KMS-11 (cell line): ENCODE results near the gene VAV2.

Experiments
- H2AFZ ChIP-seq: fragments of 200-600 bp; sonication (generic); 2 replicates; pipeline ENCODE4 v1.6.1; 2016; ENCODE audit warnings: antibody characterized with exemption, mixed run types, low read depth
- H3K27ac ChIP-seq: fragments of 200-600 bp; sonication (generic); 2 replicates; pipeline ENCODE4 v1.6.1; 2016; ENCODE audit warnings: mild to moderate bottlenecking, mixed run types
- H3K27me3 ChIP-seq: fragments of 200-600 bp; sonication (generic); 2 replicates; pipeline ENCODE4 v1.6.1; 2017; ENCODE audit warnings: mild to moderate bottlenecking, low read depth, mixed run types, moderate library complexity; ENCODE audit not compliant: insufficient read depth
- H3K36me3 ChIP-seq: fragments of 200-600 bp; sonication (generic); 2 replicates; pipeline ENCODE4 v1.6.1; 2017; ENCODE audit warnings: mild to moderate bottlenecking, mixed run types; ENCODE audit not compliant: insufficient read depth
- H3K4me1 ChIP-seq: fragments of 200-600 bp; sonication (generic); 2 replicates; pipeline ENCODE4 v1.6.1; 2016; ENCODE audit warnings: mild to moderate bottlenecking, low read depth, mixed run types; ENCODE audit not compliant: poor library complexity, severe bottlenecking
- H3K4me2 ChIP-seq: fragments of 200-600 bp; sonication (generic); 2 replicates; pipeline ENCODE4 v1.7.0; 2016; ENCODE audit warnings: mild to moderate bottlenecking, mixed run types
- H3K4me3 ChIP-seq: fragments of 200-600 bp; sonication (generic); IDR thresholded peaks from 2 replicates; pipeline ENCODE4 v1.6.1; 2017; ENCODE audit warnings: low read depth, low read length, mixed read lengths; ENCODE audit not compliant: insufficient read depth
- H3K79me2 ChIP-seq: fragments of 200-600 bp; sonication (generic); 2 replicates; pipeline ENCODE4 v1.6.1; 2016; ENCODE audit warnings: low read depth, mixed run types; ENCODE audit not compliant: insufficient read depth
- H3K9ac ChIP-seq: fragments of 200-600 bp; sonication (generic); 2 replicates; pipeline ENCODE4 v1.6.1; 2016; ENCODE audit warnings: mild to moderate bottlenecking, mixed run types
- H4K20me1 ChIP-seq: fragments of 200-600 bp; sonication (generic); 2 replicates; pipeline ENCODE4 v1.6.1; 2016; ENCODE audit warnings: mild to moderate bottlenecking, mixed run types; ENCODE audit not compliant: insufficient read depth
- CTCF ChIP-seq: fragments of 200-600 bp; sonication (generic); conservative IDR thresholded peaks from 2 replicates; pipeline ENCODE4 v1.6.1; 2017; ENCODE audit warnings: low read depth, mild to moderate bottlenecking, antibody characterized with exemption, low read length, moderate library complexity, mixed read lengths

Gene VAV2

GRCh38 chr9:133771486-133772482, 220.3 kb downstream of the VAV2 start:
- no peaks in the 10 kb centered on the region for H3K36me3 ChIP-seq

GRCh38 chr9:133770076-133770777, 221.9 kb downstream of the VAV2 start:
- no peaks in the 10 kb centered on the region for H4K20me1 ChIP-seq

More at GRCh38 chr9:133771486-133772482, 220.3 kb downstream of the VAV2 start:
- Histone ChIP-seq H3K27me3 (no peaks in the 10 kb centered on the region), H4K20me1 (no peaks in the 10 kb centered on the region), H3K79me2 (no peaks in the 10 kb centered on the region), H3K4me3 (no peak overlapping the region), H3K4me2 (no peak overlapping the region), H3K4me1 (no peaks in the 10 kb centered on the region), H3K27ac (no peak overlapping the region), H3K9ac (no peak overlapping the region), H2AFZ (no peak overlapping the region)
- TF ChIP-seq CTCF: no peak

GRCh38 chr9:133769511-133770075, 222.5 kb downstream of the VAV2 start:
- Histone ChIP-seq H3K27me3 (no peaks in the 10 kb centered on the region), H3K4me2 (no peak overlapping the region), H3K36me3 (no peaks in the 10 kb centered on the region), H3K4me3 (no peak overlapping the region), H3K27ac (no peak overlapping the region), H2AFZ (no peak overlapping the region), H3K9ac (no peak overlapping the region), H4K20me1 (no peaks in the 10 kb centered on the region), H3K4me1 (no peaks in the 10 kb centered on the region), H3K79me2 (no peaks in the 10 kb centered on the region)
- no peak for TF ChIP-seq CTCF

More at GRCh38 chr9:133770076-133770777, 221.9 kb downstream of the VAV2 start:
- Histone ChIP-seq H3K4me2 (no peak overlapping the region), H3K79me2 (no peaks in the 10 kb centered on the region), H3K36me3 (no peaks in the 10 kb centered on the region), H3K9ac (no peak overlapping the region), H3K4me1 (no peaks in the 10 kb centered on the region), H3K27me3 (no peaks in the 10 kb centered on the region), H2AFZ (no peak overlapping the region), H3K27ac (no peak overlapping the region), H3K4me3 (no peak overlapping the region)
- no peak for TF ChIP-seq CTCF

- no peak overlapping the region for H2AFZ ChIP-seq
- H3K36me3 ChIP-seq: no peaks in the 10 kb centered on the region
- H4K20me1 ChIP-seq: no peaks in the 10 kb centered on the region
- no peaks in the 10 kb centered on the region for H3K27me3 ChIP-seq
- no peak for TF ChIP-seq CTCF
- no peak overlapping the region for H3K4me2 ChIP-seq
- no peaks in the 10 kb centered on the region for H3K79me2 ChIP-seq
- no peak overlapping the region for H3K4me3 ChIP-seq
- no peak overlapping the region for H3K27ac ChIP-seq
- no peak overlapping the region for H3K9ac ChIP-seq
- no peaks in the 10 kb centered on the region for H3K4me1 ChIP-seq
Measured at GRCh38 chr9:133768859-133769510, 223.1 kb downstream of the VAV2 start.
